Suprapubic skin (tissue), 4 donors: ENCODE results near the gene CADPS2.

ENCODE experiments used
- EP300 ChIP-seq: sonication (generic); formaldehyde crosslinking; IDR thresholded peaks from one replicate; pipeline ENCODE4 v1.6.1; 2017; ENCODE audit warnings: antibody characterized with exemption
- POLR2A ChIP-seq, 2 donors: fragments of 450-650 bp; IDR thresholded peaks; one replicate each; pipeline ENCODE4 v1.6.1; 2017; ENCODE audit warnings: antibody characterized with exemption in 2 of 2, mild to moderate bottlenecking in 2 of 2, moderate library complexity in 2 of 2
- POLR2AphosphoS5 ChIP-seq, 3 donors: sonication (generic); formaldehyde crosslinking; IDR thresholded peaks; one replicate each; pipeline ENCODE4 v1.6.1; 2017; ENCODE audit warnings: antibody characterized with exemption in 3 of 3
- TF ChIP-seq, protein P1 (sequence below), 2 donors: fragments of 200-600 bp in 1 of 2; fragments of 450-650 bp in 1 of 2; sonication (generic) in 1 of 2; IDR thresholded peaks; one replicate each; pipeline ENCODE4 v1.5.1; 2016 to 2019; ENCODE audit warnings: antibody characterized with exemption in 2 of 2, mild to moderate bottlenecking in 1 of 2, moderate library complexity in 1 of 2

DNA sequence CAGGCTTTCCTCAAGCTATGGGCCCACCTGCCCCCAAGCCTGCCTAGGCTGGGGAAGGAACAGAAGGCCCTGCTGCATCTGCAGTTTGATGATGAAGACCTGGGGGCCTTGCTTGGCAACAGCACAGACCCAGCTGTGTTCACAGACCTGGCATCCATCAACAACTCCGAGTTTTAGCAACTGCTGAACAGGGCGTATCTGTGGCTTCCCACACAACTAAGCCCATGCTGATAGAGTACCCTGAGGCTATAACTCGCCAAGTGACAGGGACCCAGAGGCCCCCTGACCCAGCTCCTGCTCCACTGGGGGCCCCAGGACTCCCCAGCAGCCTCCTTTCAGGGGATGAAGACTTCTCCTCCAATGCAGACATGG is 36.3 kb downstream of the CADPS2 start:
- TF ChIP-seq, protein P1, sequence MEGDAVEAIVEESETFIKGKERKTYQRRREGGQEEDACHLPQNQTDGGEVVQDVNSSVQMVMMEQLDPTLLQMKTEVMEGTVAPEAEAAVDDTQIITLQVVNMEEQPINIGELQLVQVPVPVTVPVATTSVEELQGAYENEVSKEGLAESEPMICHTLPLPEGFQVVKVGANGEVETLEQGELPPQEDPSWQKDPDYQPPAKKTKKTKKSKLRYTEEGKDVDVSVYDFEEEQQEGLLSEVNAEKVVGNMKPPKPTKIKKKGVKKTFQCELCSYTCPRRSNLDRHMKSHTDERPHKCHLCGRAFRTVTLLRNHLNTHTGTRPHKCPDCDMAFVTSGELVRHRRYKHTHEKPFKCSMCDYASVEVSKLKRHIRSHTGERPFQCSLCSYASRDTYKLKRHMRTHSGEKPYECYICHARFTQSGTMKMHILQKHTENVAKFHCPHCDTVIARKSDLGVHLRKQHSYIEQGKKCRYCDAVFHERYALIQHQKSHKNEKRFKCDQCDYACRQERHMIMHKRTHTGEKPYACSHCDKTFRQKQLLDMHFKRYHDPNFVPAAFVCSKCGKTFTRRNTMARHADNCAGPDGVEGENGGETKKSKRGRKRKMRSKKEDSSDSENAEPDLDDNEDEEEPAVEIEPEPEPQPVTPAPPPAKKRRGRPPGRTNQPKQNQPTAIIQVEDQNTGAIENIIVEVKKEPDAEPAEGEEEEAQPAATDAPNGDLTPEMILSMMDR (IDR thresholded peaks at IDR 0.05), result no peak
- TF ChIP-seq POLR2A (IDR thresholded peaks at IDR 0.05) (no peak), EP300 (no peak), POLR2AphosphoS5 (IDR thresholded peaks at IDR 0.05) (no peak)
